GM06990 (cell line): ENCODE measurements around the gene ANKRD13C.
"Not testable (repeated sequence)": the region's sequence is repeated elsewhere in the genome, so short reads cannot be mapped to it uniquely, and the experiment has no call there.

Experiments
- DNase-seq: peaks from one replicate; pipeline ENCODE4 v3.0.0-alpha.2; 2011; ENCODE audit not compliant: insufficient read length; ENCODE audit errors: extremely low read depth
- H3K27me3 ChIP-seq: replicated peaks from 2 replicates; pipeline ENCODE4 v1.6.0; 2011; ENCODE audit warnings: low read length; ENCODE audit not compliant: control insufficient read depth, insufficient read depth
- H3K36me3 ChIP-seq: 2 replicates; pipeline ENCODE4 v1.5.1; 2011; ENCODE audit warnings: low read length; ENCODE audit not compliant: control insufficient read depth, insufficient read depth
- H3K4me3 ChIP-seq: replicated peaks from 2 replicates; pipeline ENCODE4 v1.5.1; 2011; ENCODE audit warnings: low read depth, mild to moderate bottlenecking, control low read depth, low read length
- CTCF ChIP-seq: IDR thresholded peaks from 2 replicates; pipeline ENCODE4 v1.5.1; 2011; ENCODE audit warnings: low read length, control low read depth, mild to moderate bottlenecking, inconsistent platforms; ENCODE audit not compliant: insufficient read depth, poor library complexity, severe bottlenecking

ANKRD13C gene

GRCh38 chr1:70383483-70383882 is 29.0 kb upstream of the ANKRD13C start:
- no peak for TF ChIP-seq CTCF
- Histone ChIP-seq H3K27me3 (no peaks in the 10 kb centered on the region), H3K4me3 (no peak overlapping the region), H3K36me3 (no peaks in the 10 kb centered on the region)
- no peak for DNase-seq

- no peak for DNase-seq
- TF ChIP-seq CTCF = no peak
- no peaks in the 10 kb centered on the region for H3K27me3 ChIP-seq
- no peaks in the 10 kb centered on the region for H3K36me3 ChIP-seq
- no peak overlapping the region for H3K4me3 ChIP-seq
Measured at GRCh38 chr1:70382682-70383081, 28.2 kb upstream of the ANKRD13C start.

GRCh38 chr1:70376196-70376595 is 21.7 kb upstream of the ANKRD13C start:
- Histone ChIP-seq H3K36me3 (no peaks in the 10 kb centered on the region), H3K4me3 (no peak overlapping the region), H3K27me3 (no peaks in the 10 kb centered on the region)
- no peak for TF ChIP-seq CTCF
- DNase-seq = no peak

- DNase-seq, H3K27me3 ChIP-seq, H3K4me3 ChIP-seq, H3K36me3 ChIP-seq: not testable (repeated sequence)
Measured at GRCh38 chr1:70373580-70373979, 19.1 kb upstream of the ANKRD13C start.

- no peak for TF ChIP-seq CTCF
- H3K36me3 ChIP-seq = no peaks in the 10 kb centered on the region
- H3K27me3 ChIP-seq = no peaks in the 10 kb centered on the region
- DNase-seq = no peak
- H3K4me3 ChIP-seq = no peak overlapping the region
Measured at GRCh38 chr1:70372426-70372825, 17.9 kb upstream of the ANKRD13C start.

- not testable (repeated sequence) for DNase-seq, H3K27me3 ChIP-seq, H3K36me3 ChIP-seq, H3K4me3 ChIP-seq
Measured at GRCh38 chr1:70371586-70371985, 17.1 kb upstream of the ANKRD13C start.

- H3K27me3 ChIP-seq, H3K4me3 ChIP-seq, DNase-seq: not testable (repeated sequence)
Measured at GRCh38 chr1:70367397-70367796, 12.9 kb upstream of the ANKRD13C start.

GRCh38 chr1:70366997-70367396 is 12.5 kb upstream of the ANKRD13C start:
- not testable (repeated sequence) for H3K36me3 ChIP-seq, DNase-seq, H3K4me3 ChIP-seq, H3K27me3 ChIP-seq

More at GRCh38 chr1:70367397-70367796, 12.9 kb upstream of the ANKRD13C start:
- H3K36me3 ChIP-seq = not testable (repeated sequence)

- not testable (repeated sequence) for H3K27me3 ChIP-seq, H3K4me3 ChIP-seq, H3K36me3 ChIP-seq, DNase-seq
Measured at GRCh38 chr1:70366425-70366952, 12.0 kb upstream of the ANKRD13C start.
